CD4-positive, alpha-beta T cell treated with Interleukin-21 for 1 hour (primary cell): ENCODE data around the gene PTPN3.
"Not testable (repeated sequence)": the region's sequence is repeated elsewhere in the genome, so short reads cannot be mapped to it uniquely, and the experiment has no call there.

Experiments
- DNase-seq: peaks from one replicate; pipeline ENCODE4 v3.0.0-alpha.2; 2020

PTPN3 gene

GRCh38 chr9:109385499-109385898, 112.6 kb downstream of the PTPN3 start:
- DNase-seq: no peak

- no peak for DNase-seq
These were observed 114.2 kb downstream of the PTPN3 start for GRCh38 chr9:109383947-109384346.

GRCh38 chr9:109383356-109383755, 114.8 kb downstream of the PTPN3 start:
- DNase-seq: no peak

GRCh38 chr9:109382585-109382984, 115.5 kb downstream of the PTPN3 start:
- DNase-seq: no peak

GRCh38 chr9:109382182-109382581, 115.9 kb downstream of the PTPN3 start:
- DNase-seq: no peak

- no peak for DNase-seq
These were observed 116.9 kb downstream of the PTPN3 start for GRCh38 chr9:109381011-109381729.

- DNase-seq: no peak
These were observed 118.6 kb downstream of the PTPN3 start for GRCh38 chr9:109379513-109379912.

GRCh38 chr9:109378316-109378715, 119.8 kb downstream of the PTPN3 start:
- DNase-seq: no peak

- DNase-seq: no peak
These were observed 125.9 kb downstream of the PTPN3 start for GRCh38 chr9:109372246-109372645.

GRCh38 chr9:109371374-109371773, 126.7 kb downstream of the PTPN3 start:
- no peak for DNase-seq

GRCh38 chr9:109369285-109369684, 128.8 kb downstream of the PTPN3 start:
- DNase-seq: no peak

- no peak for DNase-seq
These were observed 137.3 kb downstream of the PTPN3 start for GRCh38 chr9:109360771-109361170.

- DNase-seq: not testable (repeated sequence)
These were observed 139.0 kb downstream of the PTPN3 start for GRCh38 chr9:109358968-109359603.

- DNase-seq: no peak
These were observed 142.4 kb downstream of the PTPN3 start for GRCh38 chr9:109355564-109356297.

- DNase-seq: no peak
These were observed 143.9 kb downstream of the PTPN3 start for GRCh38 chr9:109354190-109354589.

- no peak for DNase-seq
These were observed 147.1 kb downstream of the PTPN3 start for GRCh38 chr9:109351032-109351431.

GRCh38 chr9:109349421-109349846, 148.7 kb downstream of the PTPN3 start:
- no peak for DNase-seq

- DNase-seq: no peak
These were observed 151.2 kb downstream of the PTPN3 start for GRCh38 chr9:109346904-109347303.

GRCh38 chr9:109344866-109345265, 153.2 kb downstream of the PTPN3 start:
- DNase-seq: no peak

- no peak for DNase-seq
These were observed 155.2 kb downstream of the PTPN3 start for GRCh38 chr9:109342878-109343277.

GRCh38 chr9:109341561-109341960, 156.5 kb downstream of the PTPN3 start:
- DNase-seq: no peak

- DNase-seq: not testable (repeated sequence)
These were observed 157.1 kb downstream of the PTPN3 start for GRCh38 chr9:109340979-109341378.

- DNase-seq: no peak
These were observed 161.7 kb downstream of the PTPN3 start for GRCh38 chr9:109336409-109336808.

GRCh38 chr9:109335929-109336328, 162.2 kb downstream of the PTPN3 start:
- no peak for DNase-seq
